GM18861 (cell line): ENCODE measurements around the gene C2orf74.
A peak's percentile ranks its signal among the peaks of the same experiment; 100 is the strongest.
"Not testable (repeated sequence)": the region's sequence is repeated elsewhere in the genome, so short reads cannot be mapped to it uniquely, and the experiment has no call there.

Experiments used
- ATAC-seq: cut with Tn5 transposase; IDR thresholded peaks from one replicate; pipeline ENCODE4 v1.9.1; 2021; ENCODE audit not compliant: unreplicated experiment

C2orf74 gene

DNA sequence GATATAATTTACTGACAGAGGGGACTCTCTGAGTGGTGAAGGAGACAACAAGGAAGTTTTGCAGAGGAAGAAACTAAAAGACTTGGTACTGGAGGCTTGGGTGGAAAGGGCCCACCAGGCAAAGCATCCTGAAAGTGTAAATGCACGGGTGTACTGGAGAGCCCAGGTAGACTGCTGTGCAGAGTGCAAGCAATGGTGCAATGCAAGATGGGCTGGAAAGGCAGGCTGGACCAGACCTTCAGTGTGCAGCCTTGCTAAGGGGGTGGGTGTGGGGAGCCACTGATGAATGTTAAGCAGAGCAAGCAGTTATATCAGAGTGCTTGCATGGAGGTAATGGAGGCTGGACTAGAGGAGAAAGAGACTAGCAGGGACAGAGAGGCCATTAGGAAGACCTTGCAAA, 10.7 kb downstream of the C2orf74 start:
- no peak for ATAC-seq

DNA sequence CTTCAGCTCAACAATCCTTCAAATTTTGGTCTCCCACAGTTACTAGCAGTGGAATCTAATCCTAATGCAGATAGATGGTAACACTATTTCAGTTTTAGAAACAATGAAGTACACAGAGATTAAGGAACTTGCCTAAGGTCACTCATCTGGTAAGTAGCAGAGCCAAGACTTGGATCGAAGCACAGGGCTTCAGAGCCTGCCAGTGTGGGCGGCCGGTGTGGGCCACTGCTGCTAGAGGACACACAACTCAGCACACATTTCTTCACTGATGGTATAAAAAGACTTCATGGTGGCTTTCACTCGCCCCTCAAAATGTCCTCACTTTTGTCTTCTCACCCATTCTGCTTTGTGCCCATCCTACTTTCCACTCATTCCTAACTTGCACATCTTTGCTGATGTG, 11.1 kb downstream of the C2orf74 start:
- no peak for ATAC-seq

DNA sequence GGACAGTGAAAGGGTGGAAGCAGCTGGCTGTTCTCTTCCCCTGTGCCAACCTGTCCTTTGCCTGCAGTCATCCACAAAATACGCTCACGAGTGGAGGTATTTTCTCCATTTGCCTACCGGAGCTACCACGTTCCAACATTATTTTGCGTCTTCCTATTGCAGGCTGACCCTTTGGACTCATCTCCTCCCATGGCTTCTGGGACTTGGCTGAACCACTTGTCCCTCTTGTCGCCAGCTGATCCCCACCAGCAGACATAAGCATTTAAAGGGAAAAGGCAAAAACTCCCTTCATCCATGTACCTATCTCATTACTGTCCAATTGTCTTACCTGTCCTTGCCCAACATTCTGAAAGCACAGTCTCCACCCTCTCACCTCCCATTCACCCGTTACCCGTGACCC, 13.0 kb downstream of the C2orf74 start:
- no peak for ATAC-seq

DNA sequence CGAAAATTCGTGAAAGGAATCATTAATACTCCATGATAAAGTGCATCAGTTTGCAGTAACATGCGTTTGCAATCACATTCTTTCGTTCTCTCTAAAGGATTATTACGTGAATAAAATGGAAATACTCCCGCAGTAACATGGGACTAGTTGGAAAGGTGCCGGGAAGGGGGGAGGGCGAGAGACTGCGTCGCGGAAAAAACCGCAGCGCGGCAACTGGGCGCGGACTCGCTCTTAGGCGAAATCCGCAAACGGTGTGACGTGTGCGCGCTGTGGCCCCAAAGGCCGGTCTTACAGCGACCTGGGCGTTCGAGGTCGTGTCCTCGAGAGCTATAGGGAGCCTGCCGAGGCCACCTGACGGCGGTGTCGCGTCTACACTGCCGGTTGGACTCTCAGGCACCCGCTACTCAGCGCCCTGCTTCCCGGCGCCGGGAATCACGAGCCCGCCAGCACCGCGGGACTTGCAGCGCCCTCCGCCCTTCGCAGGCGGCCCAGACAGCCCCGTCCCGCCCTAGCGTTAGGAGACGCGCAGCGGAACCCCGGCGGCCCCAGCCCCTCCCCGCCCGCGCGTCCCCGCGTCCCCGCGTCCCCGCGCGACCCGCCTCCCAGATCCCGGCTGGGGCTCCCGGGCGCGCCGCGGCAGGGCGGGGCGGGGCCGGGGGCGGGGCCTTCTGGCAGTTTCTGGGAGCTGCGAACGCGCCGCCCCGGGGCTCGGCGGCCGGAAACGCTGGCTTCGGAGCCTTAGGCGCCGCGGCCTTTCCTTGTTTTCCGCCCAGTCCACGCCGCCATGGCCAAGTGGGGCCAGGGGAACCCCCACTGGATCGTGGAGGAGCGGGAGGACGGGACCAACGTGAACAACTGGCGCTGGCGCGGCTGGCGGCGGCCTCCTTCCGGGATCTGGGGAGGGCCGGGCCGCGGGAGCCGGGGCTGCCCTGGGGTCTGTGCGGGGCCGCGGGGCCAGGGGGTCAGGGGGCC, 15.1 kb downstream of the C2orf74 start:
- peak; percentile 66 for ATAC-seq

DNA sequence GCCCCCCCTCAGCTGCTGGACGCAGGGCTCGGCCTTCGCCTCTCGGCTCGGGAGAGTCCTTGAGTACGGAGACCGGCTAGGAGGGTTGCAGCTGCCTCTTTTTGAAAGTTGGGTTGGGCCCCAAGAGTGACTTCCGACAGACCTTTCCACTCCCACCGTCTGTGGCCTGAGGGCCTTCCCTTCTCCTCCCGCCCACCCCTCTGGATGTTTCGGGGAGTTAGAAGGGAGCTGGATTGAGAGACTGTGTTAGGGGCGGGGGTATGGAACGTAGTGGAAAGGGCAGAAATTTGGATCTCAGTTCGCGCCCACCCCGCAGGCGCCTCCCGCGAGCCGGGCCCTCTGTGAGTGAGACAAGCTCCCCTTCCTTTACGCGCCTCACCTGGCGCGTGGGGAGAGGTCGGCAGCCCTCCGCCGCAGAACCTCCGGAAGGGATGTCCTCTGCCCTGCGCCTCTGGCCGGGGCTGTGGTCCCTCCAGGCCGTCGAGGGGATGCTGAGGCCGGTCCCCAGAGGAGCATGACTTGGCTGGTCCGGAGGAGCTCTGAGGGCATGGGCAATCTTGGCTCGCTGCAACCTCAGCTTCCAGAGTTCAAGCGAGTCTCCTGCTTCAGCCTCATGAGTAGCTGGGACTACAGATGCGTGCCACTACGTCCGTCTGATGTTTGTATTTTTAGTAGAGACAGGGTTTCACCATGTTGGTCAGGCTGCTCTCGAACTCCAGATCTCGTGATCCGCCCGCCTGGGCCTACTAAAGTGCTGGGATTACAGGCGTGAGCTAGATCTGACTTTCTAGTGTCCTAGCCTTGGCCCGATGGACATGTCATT, 15.9 kb downstream of the C2orf74 start:
- ATAC-seq = no peak

DNA sequence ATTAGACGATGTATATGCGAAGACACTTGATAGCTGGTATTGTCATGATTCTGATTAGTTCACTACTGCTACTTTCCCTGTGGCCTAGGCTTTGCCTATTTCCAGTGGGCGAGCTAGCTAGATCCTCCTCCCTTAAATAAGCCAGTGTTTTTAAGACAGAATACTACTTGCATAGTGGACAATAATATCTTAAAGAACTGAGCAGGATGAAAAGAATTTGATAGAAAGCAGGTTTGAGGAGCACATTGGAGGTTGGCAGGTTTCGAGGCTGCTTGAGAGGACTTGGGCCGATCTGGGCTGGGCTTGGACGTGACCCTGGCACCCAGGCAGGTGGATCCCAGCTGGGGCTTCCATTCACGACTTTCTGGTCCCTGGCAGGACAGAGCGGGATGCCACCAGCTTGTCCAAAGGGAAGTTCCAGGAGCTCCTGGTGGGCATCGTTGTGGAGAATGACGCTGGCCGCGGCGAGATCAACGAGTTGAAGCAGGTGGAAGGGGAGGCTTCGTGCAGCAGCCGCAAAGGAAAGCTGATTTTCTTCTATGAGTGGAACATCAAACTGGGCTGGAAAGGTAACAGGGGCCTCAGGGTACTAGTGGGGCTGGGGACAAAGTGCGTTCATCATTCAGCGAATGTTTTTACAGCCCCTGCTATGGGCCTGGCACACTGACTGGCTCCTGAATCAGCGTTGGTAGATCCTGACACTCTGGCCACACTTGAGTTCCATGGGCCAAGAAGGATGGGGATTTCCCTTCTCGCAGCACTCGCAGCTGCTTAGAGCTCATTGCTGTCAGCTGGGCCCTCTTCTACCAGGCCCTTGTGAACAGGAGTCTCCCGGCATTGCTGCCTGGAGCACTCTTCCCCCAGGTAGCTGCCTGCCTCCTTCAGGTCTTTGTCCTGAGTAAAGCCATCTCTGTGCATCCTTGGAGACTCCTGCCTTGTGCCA, 16.9 kb downstream of the C2orf74 start:
- no peak for ATAC-seq

DNA sequence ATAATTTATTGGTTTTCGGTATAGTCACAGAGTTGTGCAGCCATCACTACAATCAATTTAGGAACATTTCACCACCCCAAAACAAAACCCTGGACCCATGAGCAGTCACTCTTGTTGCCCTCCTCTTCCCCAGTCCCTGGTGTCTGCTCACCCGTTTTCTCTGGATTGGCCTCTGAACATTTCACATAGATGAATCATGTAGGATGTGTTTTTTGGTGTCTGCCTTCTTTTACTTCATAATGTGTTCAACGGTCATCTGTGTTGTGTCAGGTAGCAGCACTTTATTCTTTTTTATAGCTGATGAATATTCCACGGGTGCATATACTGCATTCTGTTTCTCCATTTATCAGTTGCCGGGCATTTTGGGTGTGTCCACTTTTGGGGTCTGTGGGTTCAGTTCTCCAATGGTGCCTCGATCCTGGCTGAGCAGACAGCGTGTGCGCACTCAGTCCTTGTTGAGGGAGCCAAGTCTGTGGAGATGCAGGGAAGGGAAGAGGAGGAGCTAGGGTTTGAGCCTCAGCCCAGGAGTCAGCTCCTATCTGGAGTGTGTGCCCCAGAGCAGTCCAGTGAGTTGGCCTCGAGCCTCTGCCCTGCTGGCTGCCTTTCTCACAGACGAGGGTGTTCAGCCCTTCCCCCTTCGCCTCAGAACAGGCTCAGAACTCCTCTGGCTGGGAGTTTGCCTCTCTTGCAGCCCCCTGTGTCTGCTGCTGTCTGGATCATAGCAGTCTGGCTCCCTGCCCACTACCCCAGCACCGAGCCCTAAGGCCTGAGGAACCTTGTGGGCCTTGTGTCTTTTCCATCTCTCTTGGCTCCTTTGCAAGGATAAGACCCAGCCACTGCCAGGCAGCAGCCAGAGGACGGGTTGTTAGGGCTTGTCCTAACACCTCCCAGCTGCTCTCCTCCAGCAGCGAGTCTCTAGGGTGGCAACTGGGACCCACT, 18.0 kb downstream of the C2orf74 start:
- ATAC-seq = no peak

DNA sequence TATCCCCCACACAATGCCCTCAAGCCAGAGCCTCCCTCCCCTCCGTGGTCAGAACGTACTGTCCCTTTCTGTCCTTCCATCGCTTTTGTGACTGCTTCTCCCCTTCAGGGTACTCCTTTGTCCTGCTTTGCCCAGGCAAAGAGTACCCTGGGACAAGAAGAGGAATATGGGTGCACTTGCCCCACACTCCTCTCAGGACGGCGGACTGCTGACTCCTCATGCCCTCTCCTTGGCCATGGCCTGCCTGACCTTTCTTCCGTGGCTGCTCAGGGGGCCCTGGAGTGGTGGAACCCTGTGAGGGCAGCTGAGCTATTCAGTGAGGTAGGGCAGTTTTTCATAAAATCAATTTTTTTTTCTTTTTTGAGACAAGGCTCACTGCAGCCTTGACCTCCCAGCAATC, 18.7 kb downstream of the C2orf74 start:
- ATAC-seq = no peak

DNA sequence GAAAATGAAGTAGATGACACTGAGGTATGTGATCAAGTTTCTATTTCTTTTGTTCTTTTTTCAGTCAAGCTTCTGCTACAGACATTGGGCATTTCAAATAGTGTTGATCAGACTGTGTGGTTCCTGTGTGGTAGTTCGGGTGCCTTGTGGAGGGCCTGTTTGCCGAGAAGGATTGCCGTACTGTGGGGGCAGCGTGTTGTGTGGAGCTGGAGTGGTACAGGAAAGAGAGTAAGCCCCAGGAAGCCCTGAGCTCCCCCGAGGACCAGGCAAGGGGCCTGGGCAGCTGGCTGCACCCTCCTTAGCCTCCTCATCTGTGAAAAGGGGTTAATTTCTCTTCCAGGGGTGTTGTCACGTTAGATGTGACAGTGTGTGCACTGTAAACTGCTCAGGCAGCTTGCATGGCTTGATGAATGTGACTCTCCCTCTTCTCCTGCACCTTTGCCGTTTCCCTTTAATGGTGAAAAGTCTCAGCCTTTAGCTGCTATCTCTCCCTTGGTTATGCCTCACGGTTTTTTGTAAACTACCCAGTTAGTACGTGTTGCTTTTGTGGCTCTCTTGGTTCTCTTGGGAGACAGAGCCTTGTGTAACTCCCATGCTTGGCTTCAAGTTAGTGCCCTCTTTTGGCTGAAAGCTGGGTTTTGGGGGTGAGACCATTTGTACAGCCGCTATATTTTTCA, 19.5 kb downstream of the C2orf74 start:
- ATAC-seq = no peak

DNA sequence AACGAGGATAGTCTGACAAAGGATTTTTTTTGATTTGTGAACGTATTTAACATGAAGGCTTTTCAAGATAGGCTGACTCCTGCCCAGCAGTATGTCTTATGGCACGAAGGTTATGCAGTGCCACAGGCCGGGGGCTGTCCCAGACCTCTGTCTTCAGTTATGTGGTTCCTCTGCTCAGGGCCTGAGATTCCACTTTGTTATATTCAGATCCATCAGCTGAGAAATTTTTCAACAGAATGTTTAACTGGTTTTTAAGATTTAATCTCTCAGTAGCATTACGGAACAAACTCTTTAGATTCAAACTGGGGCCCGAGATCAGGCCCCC, 20.0 kb downstream of the C2orf74 start:
- ATAC-seq = no peak

DNA sequence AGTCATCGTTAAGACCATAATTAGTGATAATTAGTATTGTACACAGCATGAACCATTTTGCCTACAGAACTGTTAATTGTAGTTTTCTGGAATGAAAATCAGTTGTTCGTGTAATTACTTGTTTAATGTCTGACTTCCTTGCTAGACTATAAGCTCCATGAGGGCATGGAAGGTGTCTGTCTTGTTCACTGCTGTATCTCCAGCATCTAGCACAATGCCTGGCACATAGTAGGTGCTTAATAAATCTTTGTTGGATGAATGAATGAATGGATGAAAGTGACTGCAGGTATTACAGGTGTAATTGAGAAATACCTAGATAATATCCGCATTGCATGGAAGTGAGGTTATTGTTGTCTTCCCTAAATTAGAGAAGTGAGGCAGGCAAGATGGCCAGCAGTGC, 21.8 kb downstream of the C2orf74 start:
- ATAC-seq = no peak

DNA sequence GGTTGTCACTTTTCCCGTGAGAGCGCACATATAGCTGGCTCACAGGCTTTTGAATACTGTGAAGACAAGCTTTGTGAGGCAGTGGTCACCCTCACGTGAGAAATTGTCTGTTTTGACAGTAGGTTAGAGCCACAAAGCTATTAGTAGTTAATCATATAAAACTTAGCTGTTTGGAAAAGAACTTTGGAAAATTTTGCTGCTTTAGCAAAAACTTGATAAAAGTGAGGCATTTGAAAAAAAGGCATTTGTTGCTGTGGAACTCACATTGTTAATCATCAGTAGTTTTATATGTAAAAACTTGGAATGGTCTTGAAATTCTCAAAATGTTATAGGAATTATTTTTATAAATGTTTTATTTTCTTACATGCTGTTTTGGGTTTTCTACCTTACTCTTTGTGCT, 22.3 kb downstream of the C2orf74 start:
- ATAC-seq = no peak

DNA sequence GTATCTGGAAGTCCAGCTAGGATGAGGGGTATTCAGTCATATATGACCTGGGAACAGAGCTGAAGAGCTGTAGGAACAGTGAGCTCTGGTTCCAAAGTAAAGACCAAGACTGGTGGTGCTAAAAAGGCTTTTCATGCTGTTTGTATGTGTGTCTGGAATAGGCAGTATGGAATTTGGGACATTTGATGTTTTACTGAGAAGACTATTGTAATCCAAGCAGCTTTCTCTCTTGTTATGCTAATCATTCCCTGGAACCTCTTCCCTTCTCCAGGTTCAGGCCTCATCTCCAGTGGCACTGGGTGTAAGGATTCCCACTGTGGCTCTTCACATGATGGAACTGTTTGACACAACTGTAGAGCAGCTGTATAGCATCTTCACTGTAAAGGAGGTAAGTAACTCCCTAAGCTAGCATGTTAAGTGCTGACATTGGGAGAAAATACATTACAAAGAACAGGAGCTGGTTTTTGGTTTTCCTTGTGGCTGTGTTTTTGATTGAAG, 23.3 kb downstream of the C2orf74 start:
- ATAC-seq = no peak

DNA sequence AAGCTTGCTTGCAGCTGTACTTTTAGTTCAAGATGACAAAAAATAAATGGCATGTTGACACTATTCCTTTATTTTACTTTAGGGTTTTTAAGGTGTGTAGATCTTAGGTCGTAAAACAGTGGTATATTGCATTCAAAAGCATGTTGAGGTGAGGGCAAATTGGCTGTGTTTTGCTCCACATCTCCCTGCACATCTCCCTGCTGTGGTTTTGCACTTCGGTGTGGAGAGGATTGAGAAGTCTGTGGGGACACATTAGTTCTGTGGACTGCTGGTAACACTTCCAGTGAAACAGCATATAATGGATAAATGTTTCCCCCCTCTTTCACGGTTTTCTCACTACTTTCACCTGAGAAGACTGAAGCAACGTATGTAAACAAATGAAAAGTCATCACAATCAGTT, 25.1 kb downstream of the C2orf74 start:
- ATAC-seq = no peak

DNA sequence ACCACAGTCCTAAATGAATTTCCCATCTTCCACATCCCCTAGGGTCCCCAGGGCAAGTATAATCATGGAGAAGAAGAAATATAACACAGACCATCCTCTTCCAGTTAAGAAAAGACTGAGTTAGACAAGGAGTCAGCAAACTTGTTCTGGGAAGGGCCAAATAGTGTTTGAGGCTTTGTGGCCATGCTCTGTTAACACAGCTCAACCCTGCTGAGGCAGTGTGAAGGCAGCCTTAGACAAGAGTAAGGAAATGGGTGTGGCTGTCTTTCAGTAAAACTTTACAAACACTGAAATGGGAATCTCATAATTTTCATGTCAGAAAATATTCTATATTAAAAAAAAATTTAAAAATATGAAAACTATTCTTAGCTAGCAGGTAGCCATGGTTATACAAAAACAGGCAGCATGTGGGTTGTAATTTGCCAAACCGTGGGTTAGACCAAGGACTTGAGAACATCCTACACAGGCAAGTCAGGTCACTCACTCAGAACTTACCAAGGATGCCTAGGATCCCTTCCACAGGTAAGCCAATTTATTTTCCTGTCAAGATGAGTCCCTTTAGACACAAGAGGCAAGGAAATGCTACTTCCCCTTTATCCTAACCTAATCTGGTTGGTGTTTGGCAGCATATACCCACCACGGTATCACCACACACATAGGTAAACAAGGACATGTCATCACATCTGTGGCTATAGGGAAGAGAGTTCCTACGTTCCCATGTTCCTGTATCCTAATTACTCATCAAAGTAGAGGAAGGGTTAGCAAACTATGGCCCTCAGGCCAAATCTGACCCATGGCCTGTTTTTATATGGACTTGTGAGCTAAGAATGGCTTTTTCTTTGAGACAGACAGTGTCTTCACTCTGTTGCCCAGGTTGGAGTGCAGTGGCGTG, 31.9 kb downstream of the C2orf74 start:
- no peak for ATAC-seq

DNA sequence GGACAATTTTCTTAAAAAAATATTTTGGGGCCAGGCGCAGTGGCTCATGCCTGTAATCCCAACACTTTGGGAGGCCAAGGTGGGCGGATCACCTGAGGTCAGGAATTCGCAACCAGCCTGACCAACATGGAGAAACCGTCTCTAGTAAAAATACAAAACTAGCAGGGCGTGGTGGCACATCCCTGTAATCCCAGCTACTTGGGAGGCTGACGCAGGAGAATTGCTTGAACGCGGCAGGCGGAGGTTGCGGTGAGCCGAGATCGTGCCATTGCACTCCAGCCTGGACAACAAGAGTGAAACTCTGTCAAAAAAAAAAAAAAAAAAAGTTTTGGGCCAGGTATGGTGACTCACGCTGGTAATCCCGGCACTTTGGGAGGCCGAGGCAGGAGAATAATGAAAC, 32.7 kb downstream of the C2orf74 start:
- ATAC-seq = not testable (repeated sequence)

DNA sequence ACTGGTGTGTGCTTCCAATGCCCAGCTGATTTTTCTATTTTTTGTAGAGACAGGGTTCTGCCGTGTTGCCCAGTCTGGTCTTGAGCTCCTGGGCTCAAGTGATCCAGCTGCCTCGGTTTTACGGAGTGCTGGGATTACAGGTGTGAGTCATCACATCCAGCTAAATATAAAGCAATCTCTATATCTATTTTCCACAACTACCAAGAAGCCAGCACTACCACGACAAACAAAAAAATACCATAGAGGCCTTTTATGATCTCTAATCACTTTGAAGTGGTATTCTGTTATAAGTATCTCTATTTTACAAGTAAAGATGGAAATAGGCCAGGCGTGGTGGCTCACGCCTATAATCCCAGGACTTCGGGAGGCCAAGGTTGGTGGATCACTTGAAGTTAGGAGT, 34.7 kb downstream of the C2orf74 start:
- ATAC-seq = no peak

DNA sequence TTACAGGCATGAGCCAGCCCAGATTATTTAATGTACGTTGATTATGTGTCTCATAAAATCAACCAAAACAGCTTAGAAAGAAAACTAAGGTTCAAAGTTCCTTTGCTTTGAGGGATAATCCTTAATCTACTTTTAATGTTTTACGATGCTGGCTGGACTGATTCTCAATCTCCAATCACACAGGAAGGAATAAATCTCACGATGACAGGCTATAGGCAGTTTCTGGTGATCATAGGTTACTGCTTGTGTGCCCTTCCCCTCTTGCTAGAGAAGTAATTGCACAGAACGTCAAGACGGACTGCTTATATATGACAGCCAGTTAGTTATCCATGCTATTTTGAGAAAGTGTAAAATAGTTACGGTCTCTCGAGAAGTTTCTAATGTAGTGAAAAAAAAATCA, 43.1 kb downstream of the C2orf74 start:
- no peak for ATAC-seq
